Measurements from ENCODE around the gene SUSD3. TPM values are rescaled to one million over a fixed set of nuclear protein-coding genes. Genes with fewer than 3 reads are reported as not detected.
"Not testable (repeated sequence)": the region's sequence is repeated elsewhere in the genome, so short reads cannot be mapped to it uniquely, and the experiment has no call there.

Gene SUSD3
- polyA plus RNA-seq (ENCODE audit: insufficient read length in 12 of 12) = 1 to 10 TPM in 9 of 12 donors, under 1 TPM in 1, not detected in 2; 0.89 to 3.7 (median 1.9) TPM
- long read RNA-seq, donor 1, partial matches to known transcripts = 0 of 2 reads
- long read RNA-seq, donor 1, other reads (novel, unspliced or antisense) = 0 of 2 reads
- long read RNA-seq, donor 2 = 0 reads
- long read RNA-seq, donor 3 = 0 reads
- long read RNA-seq, donor 4 = 0 reads
- long read RNA-seq, donor 5 = 0 reads
- long read RNA-seq, donor 6, partial matches to known transcripts = 0 of 2 reads
- long read RNA-seq, donor 6, other reads (novel, unspliced or antisense) = 0 of 2 reads
- long read RNA-seq, donor 7 = 0 reads
- long read RNA-seq, donor 8, partial matches to known transcripts = 0 of 1 reads
- long read RNA-seq, donor 8, other reads (novel, unspliced or antisense) = 0 of 1 reads
- long read RNA-seq, donor 9, partial matches to known transcripts = 0 of 1 reads
- long read RNA-seq, donor 9, other reads (novel, unspliced or antisense) = 0 of 1 reads
- long read RNA-seq, donor 10, partial matches to known transcripts = 0 of 2 reads
- long read RNA-seq, donor 10, other reads (novel, unspliced or antisense) = 0 of 2 reads
- long read RNA-seq, donor 11, partial matches to known transcripts = 0 of 2 reads
- long read RNA-seq, donor 11, other reads (novel, unspliced or antisense) = 0 of 2 reads

DNA sequence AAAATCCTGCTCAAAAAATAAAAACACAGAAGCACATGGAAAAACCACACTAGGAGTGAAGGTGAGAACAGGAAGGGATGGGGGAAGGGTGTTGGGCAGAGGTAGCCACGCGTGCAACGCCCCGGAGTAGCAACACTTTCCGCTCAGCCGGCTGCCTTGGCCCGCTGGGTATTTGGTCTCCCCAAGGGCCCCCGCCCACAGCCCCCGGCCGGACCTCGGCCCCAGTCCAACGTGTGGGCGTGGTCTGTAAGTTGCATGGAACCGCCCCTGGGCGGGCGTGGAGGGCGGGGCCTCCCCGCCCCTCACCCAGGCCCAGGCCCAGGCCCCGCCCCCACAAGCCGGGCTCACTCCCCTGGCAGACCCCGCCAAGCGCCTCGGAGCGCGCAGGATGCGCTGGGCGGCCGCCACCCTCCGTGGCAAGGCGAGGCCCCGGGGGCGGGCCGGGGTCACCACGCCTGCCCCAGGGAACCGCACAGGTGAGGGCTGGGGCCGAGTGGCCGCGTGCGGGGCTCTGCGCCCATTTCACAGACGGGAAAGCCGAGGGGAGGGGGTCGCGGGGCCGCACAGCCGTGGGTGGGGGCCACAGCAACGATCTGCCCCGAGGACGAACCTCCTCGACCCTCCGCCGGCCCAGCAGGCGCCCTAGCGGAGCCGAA is at the start of gene SUSD3:
TSS of gene SUSD3 (plus strand) at position 347 of the 656 bp plus-strand sequence. CDS start at position 389, 42 bp downstream.
- peak; percentile 38 for DNase-seq

DNA sequence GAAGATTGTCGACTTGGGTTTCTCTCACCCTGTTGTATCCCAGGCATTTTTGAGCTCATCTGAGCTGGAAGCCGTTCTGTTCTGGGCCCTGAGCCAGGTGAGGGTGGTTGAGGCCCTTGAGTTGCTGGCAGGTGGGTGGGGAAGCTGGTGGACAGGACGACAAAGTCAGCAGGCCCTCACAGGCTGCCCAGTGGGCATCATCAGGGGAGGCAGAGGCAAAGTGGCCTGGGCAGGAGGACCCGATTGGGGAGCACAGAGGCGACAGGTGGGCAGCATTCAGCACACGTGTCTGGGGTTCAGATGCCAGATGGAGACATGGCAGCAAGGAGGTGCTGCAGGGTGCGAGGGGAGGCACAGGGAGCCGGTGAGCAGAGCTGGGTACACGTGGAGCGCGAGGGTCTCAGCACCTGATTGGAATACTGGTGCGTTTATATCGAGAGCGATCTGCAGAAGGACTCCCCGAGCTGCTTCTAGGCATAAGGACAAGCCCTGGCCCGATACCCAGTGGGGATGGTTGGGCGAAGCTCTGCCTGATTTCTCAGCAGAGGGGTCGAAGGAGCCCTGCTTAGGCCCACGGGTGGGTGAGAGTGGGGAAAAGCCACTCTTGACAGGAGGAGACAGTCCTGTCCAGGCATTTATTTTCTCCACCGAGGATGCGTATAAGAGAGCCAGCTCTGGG is 49.0 kb upstream of the SUSD3 start:
- no peak for DNase-seq

DNA sequence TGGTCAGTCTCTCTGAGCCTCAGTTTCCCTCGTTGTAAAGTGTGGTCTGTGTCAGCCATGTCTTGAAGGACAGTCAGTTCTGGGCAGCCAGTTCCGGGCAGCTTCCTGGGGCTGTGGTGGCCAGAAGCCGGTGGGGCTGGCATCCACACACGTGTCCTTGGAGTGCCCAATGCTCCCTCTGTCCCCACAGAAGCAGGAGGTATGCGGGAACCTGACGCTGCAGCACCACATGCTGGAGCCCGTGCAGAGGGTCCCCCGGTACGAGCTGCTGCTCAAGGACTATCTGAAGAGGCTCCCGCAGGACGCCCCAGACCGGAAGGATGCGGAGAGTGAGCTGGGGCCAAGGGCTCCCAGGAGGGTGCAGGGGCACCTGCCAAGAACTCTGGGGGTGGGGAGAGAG is 48.4 kb upstream of the SUSD3 start:
- no peak for DNase-seq

DNA sequence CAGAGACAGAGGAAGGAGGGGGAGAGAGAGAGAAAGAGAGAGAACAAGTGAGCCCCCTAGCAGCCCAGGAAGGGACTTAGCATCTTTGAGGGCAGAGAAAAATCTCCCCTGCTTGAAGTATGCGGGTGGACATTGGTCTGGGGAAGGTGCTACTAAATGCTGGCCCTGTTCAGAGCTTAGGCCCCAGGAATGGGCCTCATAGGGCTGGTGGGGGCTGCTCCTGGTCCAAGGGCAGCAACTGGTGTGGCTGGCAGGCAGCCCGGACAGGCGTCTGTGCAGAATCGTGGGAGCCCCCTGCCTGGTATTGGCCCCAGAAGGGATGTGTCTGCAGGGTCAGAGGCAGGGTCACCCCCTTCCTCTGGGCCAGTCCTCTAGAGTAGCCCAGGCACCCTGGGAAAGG is 47.8 kb upstream of the SUSD3 start:
- DNase-seq = no peak

DNA sequence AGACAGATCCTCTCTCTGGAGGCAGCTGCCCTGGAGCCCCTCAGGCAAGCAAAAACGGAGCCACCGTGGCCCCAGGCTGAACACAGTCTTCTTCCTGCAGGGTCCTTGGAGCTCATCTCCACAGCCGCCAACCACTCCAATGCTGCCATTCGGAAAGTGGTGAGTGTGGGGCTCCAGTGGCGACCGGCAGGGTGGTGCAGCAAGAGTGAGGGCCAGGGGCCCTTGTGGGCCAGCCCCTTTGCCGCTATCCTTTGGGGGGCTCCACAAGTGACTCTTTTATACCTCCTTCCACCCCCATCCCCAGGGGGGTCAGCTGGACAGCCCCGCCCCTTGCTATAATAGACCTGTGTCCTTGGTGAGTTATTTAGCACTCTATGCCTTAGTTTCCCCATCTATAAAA is 47.4 kb upstream of the SUSD3 start:
- no peak for DNase-seq

DNA sequence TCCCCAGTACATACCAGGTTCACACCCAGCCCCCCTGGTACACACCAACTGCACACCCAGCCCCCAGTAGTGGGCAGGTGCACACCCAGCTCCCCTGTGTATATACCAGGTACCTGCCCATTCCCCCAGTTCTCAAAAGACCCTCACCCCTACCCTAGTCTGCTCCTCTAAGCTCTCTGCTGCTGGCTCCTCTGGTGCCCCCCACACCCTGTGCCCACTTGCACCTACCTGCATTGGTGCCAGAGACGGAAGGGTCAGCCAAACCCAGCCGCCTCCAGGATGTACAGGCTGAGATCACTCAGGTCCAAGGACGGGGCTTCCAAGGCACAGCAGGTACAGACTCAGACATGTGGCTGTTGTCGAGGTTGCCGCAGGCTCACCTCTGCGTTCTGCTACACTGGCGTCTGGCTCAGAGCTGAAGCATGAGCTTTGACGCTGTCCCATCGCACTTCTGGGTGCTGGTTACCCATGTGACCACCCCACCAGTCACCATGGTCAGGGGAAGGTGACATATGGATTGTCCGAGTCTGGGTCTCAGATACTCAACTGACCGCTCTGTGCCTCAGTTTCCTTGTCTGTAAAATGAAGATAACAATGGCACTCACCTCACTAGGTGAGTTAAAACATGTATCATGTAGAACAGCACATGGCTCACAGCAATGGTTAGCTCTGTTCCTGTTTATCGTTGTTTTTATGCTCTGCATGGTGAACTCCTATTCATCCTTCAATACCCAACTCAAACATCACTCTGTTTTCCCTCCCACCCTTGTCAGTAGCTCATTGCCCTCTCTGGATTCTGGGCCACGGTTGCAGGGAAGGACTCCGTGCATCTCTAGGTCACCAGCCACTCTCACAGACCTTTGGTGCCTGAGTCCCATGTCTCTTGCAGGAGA is 45.3 kb upstream of the SUSD3 start:
- no peak for DNase-seq

DNA sequence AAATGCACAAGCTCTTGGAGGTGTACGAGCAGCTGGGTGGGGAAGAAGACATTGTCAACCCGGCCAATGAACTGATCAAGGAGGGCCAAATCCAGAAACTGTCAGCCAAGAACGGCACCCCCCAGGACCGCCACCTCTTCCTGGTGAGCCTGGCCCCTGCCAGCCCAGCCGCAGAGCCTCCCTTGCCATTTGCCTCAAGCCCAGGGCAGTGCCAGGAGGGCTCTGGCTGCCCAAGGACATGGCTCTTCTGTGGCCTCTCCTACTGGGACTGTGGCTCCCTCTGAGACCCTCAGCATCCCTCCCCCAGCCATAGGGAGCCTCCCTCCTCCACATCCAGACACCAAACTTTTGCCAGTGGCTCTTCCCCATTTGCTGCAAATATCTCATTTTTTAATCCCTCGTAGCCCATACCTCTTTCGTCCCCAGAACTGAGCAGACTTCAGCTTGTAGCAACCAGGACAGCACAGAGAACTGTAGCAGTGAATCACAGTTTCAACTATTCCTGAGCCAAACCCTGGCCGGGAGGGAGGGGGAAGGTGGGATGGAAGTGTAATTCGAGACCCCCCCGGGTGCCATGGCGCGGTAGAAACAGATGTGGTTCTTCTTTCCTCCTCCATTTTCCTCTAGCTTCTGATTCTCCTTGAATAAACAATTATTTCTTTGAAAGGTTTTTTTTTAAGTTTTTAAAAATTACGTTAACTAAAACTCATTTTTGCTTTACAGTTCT is 44.5 kb upstream of the SUSD3 start:
- DNase-seq = no peak

DNA sequence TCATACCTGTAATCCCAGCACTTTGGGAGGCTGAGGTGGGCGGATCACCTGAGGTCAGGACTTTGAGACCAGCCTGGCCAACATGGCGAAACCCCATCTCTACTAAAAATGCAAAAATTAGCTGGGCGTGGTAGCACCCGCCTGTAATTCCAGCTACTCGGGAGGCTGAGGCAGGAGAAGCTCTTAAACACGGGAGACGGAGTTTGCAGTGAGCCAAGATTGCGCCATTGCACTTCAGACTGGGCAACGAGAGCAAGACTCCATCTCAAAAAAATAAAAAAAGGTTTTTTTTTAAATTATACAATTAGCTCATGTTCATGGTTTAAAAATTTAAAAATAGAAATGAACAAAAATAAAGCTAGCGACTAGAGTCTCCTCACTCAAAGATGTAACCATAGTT is 43.3 kb upstream of the SUSD3 start:
- DNase-seq = not testable (repeated sequence)

DNA sequence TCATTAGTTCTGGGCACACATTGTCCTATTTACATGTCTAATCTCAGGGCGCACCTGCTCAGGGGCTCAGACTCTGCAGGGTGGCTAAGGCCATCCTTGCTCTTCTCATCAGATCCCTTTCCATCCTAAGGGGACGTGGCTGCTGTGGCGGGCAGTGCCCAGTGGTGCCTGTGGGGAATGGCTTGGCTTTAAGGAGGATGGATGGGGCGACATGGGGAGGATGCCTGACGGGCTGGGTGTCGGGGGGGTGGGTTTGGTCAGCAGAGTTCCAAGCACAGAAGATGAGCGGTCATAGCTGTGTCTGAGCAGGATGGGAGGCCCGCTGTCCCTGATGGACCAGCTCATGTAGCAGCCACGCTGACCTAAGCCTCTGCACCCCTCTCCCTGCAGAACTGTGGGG is 40.9 kb upstream of the SUSD3 start:
- no peak for DNase-seq

DNA sequence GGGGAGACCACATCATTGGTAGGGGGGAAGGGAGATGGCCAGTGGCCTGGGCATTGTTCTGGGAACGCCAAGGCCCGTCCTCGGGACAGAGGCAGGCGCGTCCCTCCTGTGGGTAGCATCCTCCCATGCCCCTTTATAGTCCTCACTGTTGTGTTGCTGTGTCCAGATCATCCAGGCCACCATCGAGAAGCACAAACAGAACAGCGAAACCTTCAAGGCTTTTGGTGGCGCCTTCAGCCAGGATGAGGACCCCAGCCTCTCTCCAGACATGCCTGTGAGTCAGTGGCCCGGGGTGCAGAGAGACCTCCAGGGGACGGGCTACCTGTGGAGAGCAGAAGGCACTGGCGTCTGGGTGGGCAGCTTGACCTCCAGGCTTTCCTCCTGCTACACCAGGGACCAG is 38.4 kb upstream of the SUSD3 start:
- no peak for DNase-seq

DNA sequence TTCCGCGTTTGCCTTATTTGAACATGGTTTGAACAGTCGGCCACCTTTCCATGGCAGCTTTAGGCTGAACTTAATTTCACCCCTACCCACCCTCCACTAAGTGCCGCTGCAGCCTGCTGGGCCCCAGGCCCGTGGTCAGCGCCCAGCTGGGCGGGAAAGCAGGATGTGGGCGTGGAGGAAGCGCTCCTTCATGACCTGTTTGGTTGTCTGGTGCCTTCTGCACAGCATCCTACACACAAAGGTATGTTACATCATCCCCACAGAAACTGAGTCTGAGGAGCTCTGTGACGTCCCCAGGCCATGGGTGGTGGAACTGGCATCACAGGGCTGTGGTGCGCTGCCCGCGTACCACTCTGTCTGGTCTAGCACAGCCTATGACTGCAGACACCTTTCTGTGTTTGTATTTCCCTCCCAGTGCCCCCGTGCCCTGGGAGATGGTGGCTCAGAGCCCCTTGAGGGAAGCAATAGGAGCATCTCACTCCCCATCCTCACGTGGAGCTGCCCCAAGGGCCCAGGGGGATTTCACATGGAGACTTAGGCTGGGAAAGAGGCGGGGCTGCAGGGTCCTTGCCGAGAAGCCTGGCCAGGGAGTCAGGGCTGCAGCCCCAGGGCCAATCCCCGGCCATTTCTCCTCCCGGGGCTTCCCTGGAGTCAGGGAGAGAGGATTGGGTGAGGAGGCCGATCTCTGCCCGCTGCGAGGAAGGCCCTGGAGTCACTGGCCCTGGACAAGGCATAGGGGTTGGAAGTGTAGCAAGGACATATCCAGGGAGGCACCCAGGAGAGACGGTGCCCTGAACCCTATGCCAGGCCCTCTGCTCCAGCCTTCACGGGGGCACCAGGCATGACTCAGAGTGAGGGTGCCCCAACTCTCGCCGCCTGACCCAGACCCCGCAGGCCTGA is 37.5 kb upstream of the SUSD3 start:
- DNase-seq = no peak

DNA sequence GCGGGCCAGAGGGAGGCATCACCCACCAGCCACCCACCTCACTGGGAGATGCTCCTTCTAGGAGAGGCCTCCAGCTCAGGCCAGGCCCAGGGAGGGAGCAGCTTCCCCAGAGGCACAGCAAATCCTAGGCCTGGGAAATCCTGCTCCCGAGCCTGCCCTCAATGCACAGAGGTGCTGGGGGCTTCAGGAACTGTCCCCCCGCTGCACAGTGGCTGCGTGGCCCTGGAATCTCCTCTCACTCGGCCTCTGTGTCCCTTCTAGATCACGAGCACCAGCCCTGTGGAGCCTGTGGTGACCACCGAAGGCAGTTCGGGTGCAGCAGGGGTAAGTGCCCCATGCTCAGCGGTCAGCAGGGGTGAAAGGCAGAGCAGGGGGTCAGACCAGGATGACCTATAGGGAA is 36.4 kb upstream of the SUSD3 start:
- no peak for DNase-seq

DNA sequence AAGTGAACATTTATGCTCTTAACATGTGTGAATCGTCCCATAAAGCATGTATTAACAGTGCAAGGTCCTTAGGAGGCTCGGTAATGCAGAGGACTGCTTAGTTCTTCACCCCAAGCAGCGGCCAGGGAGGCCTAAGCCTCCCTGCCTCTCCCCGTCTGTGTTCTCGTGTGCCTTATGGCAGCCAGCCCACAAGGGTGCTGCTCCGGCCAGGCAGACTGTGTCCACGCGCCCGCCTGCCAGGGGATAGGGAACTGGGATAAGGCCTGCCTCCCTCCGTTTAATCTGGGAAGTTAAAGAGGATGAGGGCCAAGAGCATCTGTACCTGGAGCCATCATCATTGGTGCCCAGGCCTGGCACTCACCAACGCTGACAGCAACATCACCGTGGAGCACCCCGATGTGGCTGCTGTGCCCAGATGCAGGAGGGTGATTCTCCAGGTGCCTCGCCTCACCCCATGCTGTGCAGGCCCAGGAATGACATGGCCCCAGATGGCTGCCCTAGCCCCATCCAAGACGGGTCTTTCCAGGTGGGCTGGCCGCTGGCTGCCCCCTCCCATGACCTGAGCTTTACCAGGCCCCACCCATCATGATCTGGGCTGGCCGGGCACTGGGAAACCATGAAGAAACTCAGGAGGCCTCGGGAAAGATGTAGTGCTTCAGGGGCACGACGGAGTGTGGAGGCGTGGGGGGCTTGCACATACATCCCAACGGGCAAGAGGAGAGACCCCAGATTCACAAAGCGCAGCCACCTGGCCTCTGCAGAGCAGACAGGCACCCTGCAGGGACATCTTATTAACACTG is 35.6 kb upstream of the SUSD3 start:
- DNase-seq = no peak

DNA sequence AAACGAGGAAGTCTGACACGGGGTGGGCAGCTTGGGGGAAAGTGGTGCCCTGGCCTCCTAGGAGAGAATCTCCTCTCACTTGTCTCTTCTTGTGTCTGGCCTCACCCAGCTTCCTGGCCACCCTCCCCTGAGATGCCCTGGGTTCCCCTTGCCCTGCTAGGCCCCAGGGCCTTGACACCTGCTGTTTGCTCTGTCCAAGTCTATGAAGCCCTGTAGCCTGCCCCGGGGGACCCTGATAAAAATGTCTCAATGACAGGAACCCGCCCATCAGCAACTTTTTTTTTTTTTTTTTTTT is 35.0 kb upstream of the SUSD3 start:
- DNase-seq = no peak

DNA sequence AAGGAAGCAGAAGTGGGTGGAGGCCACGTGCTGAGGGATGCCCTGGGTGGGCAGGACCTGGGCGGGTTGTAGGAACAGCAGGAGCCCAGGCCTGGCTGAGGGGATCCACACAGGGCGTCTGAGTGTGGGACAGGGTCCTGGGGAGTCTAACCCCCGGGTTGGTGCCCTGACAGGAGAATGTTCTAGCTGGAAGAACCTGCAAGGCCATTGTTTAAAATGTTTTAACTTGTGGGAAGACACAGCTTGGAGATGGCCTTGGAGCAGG is 33.9 kb upstream of the SUSD3 start:
- no peak for DNase-seq

DNA sequence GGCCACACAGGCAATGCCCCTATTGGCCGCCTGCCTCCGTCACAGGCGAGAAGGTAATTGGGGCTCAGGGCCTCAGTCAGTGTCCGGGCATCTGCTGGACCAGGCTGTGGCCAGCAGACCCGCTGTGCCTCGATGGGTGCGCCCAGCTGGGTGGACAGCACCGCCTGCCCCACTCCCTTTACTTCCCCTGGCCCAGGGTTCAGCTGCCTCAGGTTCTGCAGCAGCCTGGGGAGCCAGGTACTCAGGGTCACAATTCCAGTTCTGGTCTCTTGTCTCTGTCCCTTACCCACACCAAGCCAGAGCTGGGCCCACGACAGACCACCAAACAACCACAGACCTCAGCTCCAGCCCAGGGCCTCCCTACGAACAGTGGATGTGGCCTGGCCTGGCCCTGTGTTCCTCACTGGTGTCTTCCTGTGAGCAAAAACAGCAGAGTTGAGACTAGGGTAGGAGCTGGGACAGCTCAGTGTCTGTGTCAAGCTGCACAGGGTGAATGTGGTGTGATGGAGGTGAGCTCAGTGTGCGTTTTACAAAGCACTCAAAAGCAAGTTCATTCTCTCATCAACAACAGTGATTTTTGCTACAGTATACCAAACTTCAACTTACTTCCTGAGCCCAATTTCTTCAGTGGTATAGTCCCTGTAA is 33.4 kb upstream of the SUSD3 start:
- no peak for DNase-seq

DNA sequence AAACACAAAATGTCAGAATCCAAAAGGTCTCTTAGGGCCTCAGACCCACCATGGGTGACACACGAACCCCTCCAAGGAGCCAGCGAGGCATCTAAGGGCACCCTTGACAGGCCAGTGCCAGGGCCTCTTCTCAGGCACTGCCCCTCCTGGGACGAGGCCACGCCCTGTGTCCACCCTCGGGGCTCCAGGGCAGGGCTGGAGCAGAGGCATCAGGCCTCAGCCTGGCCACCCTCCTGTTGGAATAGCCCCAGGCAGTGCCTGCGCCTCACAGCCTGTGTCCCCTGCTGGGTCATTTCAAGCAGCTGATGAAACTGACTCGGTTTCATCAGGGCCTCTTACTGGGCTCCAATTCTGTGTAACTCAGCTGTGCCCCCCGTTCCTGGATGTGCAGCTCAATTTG is 32.8 kb upstream of the SUSD3 start:
- DNase-seq = no peak

DNA sequence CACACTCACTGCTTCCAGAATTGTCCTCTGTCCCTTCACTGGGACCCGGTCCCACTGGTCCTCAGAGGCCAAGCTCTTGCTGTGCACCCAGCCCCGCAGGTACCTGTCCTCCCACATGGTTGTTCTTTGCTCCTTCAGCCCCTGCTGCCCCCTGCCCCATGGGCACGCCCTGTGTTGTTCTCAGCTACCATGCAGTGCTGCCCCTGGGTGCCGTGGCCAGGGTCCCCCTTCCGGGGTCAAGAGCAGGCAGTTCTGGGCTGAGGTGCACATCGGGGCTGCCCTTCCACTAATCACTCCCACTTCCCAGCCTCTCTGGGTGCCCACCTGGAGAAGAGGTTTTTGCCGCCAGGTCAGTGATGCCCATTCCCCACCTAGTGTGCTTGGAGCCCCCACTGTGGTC is 31.9 kb upstream of the SUSD3 start:
- no peak for DNase-seq

DNA sequence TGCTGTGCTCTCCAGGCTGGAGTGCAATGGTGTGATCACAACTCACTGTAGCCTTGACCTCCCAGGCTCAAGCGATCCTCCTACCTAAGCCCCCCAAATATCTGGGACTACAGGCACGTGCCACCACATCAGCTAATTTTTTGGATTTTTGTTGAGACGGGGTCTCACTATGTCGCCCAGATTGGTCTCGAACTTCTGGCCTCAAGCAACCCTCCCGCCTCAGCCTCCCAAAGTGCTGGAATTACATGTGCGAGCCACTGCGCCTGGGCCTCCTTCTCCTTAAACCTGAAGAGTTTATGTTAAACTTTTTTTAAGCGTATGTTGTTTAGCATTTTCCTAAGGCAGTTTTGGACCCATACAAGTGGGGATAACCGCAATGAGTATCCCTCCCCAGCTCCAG is 30.8 kb upstream of the SUSD3 start:
- DNase-seq = no peak
